Inflammatory macrophage treated with lipopolysaccharide for 4 hours (primary cell): ENCODE results near the gene PABPC1L.
A peak's percentile ranks its signal among the peaks of the same experiment; 100 is the strongest.

ENCODE experiments used
- DNase-seq: peaks from one replicate; pipeline ENCODE4 v3.0.0-alpha.2; 2020

PABPC1L gene

DNA sequence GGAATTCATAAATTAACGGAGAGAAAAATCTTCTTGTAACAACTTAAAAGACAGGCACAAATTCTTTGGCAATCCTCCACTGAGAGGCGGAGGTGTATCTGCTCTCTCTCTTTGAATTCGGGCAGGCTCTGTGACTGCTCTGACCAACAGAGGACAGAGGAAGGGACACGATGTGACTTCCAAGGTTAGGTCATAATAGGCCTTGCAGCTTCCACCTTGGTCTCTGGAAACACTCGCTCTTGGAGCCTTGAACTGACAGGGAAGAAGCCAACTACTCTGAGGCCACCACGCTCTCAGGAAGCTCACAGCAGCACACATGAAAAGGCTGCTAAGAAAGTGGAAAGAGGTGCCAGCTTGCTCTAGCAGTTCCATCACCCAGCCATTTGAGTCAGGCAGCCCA lies 35.4 kb downstream of the PABPC1L start:
- DNase-seq = no peak

- peak; percentile 51 for DNase-seq
Measured at GRCh38 chr20:44946271-44946852, 36.5 kb downstream of the PABPC1L start.

DNA sequence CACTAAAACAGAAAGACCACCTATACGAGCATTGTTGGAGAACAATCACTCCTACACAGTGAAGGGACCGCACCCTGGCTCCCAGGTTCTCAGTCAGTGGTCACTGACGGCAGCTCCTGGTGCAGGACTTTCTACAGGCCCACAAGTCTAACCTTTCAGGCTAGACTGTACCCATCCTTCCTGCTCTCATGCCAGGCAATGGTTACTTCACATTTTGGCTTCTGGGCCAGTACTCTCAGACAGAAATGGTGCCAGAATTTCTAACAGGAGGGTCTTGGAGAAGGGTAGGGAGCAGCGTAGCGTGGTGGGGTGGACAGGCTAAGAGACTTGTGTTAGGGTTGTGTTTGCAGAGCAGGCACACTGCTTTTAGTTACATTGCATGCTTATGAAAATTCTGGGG lies 38.2 kb downstream of the PABPC1L start:
- DNase-seq = no peak

DNA sequence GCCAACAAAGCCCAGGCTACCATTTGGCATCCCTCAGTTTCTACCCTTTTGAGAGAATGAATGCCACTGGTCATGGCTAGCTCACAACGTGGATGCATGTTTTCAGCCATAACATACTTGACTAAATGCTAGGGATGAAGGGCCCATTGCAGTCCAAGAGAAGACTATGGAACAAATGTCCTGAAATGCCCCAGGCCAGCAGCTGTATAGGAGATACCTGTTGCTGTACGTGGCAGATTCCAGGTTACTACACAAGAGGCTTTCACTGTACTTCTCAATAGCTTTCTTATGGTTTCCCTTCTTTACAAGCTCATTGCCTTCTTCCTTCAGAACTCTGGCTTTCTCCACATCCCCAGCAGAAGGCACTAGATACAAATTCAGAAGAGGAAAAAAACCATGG lies 38.7 kb downstream of the PABPC1L start:
- no peak for DNase-seq

GRCh38 chr20:44950368-44950767 lies 40.5 kb downstream of the PABPC1L start:
- DNase-seq = no peak

GRCh38 chr20:44952731-44953130 lies 42.9 kb downstream of the PABPC1L start:
- DNase-seq = no peak

DNA sequence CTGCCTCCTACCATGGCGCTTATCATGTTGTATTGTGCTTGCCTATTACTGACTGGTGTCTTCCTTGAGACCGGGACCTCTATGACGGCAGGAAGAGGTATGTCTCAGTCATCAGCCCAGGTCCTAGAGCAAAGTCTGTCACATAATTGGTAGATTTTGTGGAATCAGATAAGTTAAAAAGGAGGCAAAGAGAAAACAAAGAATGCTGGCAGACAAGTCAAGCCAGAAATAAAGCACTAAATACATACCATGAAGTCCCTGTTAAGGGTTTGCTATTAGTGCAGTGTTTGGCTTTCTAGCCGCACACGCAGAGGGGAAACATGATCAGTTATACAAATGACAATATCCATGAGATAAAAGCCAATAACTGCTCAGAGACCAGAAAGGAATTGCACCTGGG lies 44.4 kb downstream of the PABPC1L start:
- DNase-seq = no peak

GRCh38 chr20:44955270-44955669 lies 45.4 kb downstream of the PABPC1L start:
- no peak for DNase-seq

DNA sequence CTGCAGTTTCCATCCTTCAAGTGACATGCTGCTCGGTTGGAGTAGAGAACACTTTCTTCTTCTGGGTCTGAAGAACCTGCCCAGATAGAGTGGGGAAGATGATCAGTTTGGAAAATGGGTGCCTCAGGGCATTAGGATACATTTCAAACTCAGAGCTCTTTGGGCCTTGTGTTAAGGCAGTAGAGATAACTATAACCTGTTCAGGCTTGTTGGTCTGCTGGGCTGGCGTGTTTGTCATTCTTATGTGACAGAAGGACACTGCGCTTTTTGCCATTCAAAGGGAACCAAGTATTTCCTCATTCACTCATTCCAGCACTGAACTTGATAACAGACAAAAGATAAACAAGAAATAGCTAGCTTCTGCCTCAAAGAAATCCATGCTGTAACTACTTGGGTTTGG lies 46.5 kb downstream of the PABPC1L start:
- no peak for DNase-seq

DNA sequence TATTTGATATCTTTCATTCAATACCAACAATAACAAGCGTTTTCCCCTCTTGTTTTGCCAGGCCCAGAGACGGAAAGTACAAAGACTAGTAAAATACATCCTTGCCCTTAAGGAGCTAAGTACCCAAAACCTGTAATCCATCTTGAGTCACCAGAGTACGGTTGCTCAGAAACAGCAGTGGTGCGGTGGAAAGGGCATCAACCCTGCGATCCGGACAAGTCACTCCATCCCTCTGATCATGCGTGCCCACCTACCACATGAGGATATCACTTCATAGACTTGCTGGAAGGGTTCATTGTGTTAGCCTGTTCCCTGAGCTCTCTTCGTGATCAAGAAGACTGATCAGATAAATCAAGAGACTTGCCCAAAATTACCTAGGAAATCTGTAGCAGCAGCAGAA lies 48.4 kb downstream of the PABPC1L start:
- no peak for DNase-seq

DNA sequence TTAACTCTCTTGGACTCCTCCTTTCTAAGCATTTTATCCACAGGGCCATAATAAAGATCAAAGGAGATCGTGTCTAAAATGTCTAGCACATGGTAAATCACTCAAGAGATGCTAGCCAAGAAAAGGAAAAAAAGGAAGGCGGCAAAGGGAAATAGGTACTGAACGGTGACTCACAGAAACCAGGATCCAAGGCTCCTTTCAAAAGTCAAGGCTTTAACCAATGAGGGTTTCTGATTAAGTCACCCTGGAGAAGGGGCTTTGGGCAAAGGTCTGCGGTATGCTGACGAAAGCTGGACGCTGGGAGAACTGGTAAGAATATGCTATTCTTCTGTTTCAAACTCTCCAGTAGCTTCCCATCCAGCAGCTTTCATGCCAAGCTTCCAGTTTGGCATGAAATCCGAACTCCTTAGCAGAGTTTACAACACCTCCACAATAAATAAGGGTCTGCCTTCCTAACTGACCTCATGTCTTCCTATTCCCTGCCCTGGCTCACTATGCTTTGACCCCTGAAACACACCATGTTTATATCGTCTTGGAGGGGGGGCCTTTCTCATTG lies 49.3 kb downstream of the PABPC1L start:
- DNase-seq = peak; percentile 59

GRCh38 chr20:44959638-44960102 lies 49.8 kb downstream of the PABPC1L start:
- DNase-seq = peak; percentile 85

- peak; percentile 90 for DNase-seq
Measured at GRCh38 chr20:44960103-44960852, 50.4 kb downstream of the PABPC1L start, which contains the start of gene TOMM34. TSS of gene TOMM34 (minus strand) at chr20:44960397. CDS start at chr20:44960333, 64 bp downstream.

DNA sequence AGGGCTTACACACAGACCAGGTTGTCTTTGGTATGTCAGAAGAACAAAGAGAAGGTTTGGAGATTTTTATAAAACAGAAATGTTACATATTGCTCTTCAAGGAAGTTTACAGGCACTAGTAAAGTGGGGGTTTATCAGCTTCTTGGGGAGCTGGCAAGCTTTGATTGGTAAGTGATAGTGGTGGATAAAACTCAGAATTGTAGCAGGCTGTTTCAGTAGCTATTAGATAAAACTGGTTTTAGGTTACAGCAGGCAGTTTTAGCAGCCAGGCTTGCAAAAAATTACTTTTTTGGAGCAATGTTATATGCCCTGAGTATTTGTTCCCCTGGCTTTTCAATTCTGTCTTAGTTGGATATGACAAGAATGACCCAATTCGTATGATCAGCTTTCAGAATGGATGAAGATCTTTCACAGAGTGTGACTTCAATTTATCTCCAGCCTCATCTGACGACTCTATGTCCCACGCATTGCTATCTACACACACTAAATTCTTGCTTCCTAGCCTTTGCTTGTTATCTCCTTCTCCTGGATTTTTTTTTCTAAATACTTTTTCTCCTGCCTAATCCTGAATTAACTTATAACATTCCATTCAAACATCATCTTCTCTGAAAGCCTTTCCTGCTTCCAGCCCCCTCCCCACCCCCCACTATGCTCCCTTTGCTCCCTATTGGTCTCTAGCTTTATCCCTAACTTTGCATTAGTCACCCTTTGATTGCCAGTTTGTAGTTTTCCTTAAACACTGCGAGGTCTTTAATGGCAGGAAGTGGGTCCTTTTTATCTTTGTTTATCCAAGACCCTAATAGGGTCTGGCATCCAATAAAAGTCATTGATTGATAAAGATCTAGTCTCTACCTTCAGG lies 51.4 kb downstream of the PABPC1L start:
- DNase-seq = no peak

GRCh38 chr20:44961870-44962267 lies 52.0 kb downstream of the PABPC1L start:
- DNase-seq = no peak

DNA sequence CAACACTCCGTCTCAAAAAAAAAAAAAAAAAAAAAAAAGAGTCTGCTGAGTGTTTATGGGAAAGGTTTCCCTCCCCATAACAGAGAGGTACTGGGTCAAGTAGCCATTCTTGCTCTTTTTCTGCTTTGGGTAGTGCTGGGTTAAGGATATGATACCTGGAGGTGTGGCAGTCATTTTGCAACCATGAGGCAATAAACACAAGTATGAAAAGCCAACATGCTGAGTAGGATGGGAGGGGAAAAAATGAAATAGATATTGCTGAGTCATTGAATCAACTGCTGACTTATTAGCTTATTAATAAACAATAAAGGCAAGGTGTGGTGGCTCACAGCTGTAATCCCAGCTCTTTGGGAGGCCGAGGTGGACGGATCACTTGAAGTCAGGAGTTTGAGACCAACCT lies 52.6 kb downstream of the PABPC1L start:
- peak; percentile 11 for DNase-seq

GRCh38 chr20:44963325-44964215 lies 53.7 kb downstream of the PABPC1L start:
- no peak for DNase-seq

GRCh38 chr20:44965651-44966029 lies 55.8 kb downstream of the PABPC1L start:
- no peak for DNase-seq

GRCh38 chr20:44966030-44966961 lies 56.4 kb downstream of the PABPC1L start, which contains the start of gene STK4:
TSS of gene STK4 (plus strand) at chr20:44966512. CDS start at chr20:44966569, 57 bp downstream.
- DNase-seq = peak; percentile 97

GRCh38 chr20:44967207-44967807 lies 57.4 kb downstream of the PABPC1L start:
- DNase-seq = peak; percentile 77
